ENCODE data around the gene SORCS3. TPM values are rescaled to one million over a fixed set of nuclear protein-coding genes. Genes with fewer than 3 reads are reported as not detected.

Gene SORCS3
- total RNA-seq, 1 donor from 2014 or later: 0.31 TPM

DNA sequence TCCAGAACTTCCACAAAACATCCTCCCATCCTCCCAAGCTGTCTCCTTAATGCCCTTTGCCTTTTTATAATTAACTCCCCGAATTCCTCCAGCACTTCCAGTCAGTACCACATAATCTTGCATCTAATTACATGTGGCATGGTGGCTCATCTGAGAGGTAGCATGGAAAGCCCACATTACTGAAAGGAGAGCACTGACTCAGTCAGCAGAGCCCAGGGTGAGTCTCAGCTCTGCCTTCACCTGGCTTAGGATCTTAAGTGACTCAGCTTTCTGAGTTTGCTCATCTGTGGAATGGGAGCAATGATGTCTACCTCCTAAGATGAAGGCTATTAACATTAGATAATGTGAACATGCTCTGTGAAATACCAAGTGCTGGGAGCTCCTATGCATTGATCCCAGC, 433.9 kb downstream of the SORCS3 start:
- Mint-ChIP-seq H3K27ac (no peak overlapping the region), H3K4me1 (ENCODE audit: low read depth) (no peaks in the 10 kb centered on the region), H3K36me3 (ENCODE audit: insufficient read depth) (no peaks in the 10 kb centered on the region), H3K4me3 (ENCODE audit: low read depth) (no peak overlapping the region), H3K27me3 (peaks cover 5% of the 10 kb centered on the region), H3K9me3 (ENCODE audit: low read depth) (no peaks in the 10 kb centered on the region)
- TF ChIP-seq, protein P1, sequence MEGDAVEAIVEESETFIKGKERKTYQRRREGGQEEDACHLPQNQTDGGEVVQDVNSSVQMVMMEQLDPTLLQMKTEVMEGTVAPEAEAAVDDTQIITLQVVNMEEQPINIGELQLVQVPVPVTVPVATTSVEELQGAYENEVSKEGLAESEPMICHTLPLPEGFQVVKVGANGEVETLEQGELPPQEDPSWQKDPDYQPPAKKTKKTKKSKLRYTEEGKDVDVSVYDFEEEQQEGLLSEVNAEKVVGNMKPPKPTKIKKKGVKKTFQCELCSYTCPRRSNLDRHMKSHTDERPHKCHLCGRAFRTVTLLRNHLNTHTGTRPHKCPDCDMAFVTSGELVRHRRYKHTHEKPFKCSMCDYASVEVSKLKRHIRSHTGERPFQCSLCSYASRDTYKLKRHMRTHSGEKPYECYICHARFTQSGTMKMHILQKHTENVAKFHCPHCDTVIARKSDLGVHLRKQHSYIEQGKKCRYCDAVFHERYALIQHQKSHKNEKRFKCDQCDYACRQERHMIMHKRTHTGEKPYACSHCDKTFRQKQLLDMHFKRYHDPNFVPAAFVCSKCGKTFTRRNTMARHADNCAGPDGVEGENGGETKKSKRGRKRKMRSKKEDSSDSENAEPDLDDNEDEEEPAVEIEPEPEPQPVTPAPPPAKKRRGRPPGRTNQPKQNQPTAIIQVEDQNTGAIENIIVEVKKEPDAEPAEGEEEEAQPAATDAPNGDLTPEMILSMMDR (IDR thresholded peaks at IDR 0.05; ENCODE audit: unreplicated experiment): no peak
- no peak for DNase-seq (ENCODE audit: low spot score, unreplicated experiment)

DNA sequence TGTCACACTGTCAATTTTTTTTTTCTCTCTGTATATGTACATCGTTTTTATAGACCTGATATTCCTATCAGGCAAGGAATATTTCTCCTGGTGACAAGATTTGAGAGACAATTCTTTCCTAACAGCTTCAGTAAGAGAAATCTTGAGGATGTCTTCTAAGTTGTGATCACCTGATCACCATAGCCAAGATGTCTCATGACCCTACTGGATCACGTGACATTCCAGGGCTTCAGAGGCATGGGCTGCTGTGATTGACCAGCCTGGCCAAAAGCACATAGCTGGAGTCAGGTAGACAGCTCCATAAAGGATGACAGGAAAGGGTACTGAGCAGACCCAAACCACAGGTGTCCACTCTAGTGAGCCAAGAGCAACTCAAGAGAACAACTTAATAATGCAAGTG, 444.9 kb downstream of the SORCS3 start:
- H3K27me3 Mint-ChIP-seq: no peaks in the 10 kb centered on the region
- no peak overlapping the region for H3K4me3 Mint-ChIP-seq (ENCODE audit: low read depth)
- no peaks in the 10 kb centered on the region for H3K9me3 Mint-ChIP-seq (ENCODE audit: low read depth)
- no peak for DNase-seq (ENCODE audit: low spot score, unreplicated experiment)
- H3K4me1 Mint-ChIP-seq (ENCODE audit: low read depth): no peaks in the 10 kb centered on the region
- TF ChIP-seq, protein P1 (IDR thresholded peaks at IDR 0.05; ENCODE audit: unreplicated experiment): no peak
- no peak overlapping the region for H3K27ac Mint-ChIP-seq
- no peaks in the 10 kb centered on the region for H3K36me3 Mint-ChIP-seq (ENCODE audit: insufficient read depth)

DNA sequence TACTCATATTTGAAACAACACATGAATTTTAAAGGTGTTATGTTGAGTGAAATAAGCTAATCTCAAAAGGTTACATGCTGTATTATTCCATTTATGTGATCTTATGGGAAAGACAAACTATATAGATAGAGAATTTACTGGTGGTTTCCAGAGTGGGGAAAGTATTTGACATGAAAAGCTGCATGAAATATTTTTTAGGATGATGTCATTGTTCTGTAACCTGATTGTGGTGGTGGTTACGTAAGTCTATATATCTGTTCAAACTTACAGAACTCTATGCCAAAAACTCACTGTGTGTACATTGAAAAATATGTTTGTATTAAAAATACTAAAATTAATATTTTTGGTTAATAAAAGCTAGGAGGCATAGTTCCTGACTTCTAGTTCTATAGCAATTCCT, 453.0 kb downstream of the SORCS3 start:
- Mint-ChIP-seq H3K9me3 (ENCODE audit: low read depth) (peaks cover 4% of the 10 kb centered on the region), H3K27ac (no peak overlapping the region), H3K4me3 (ENCODE audit: low read depth) (no peak overlapping the region), H3K27me3 (no peaks in the 10 kb centered on the region), H3K4me1 (ENCODE audit: low read depth) (peaks cover 5% of the 10 kb centered on the region), H3K36me3 (ENCODE audit: insufficient read depth) (no peaks in the 10 kb centered on the region)
- no peak for DNase-seq (ENCODE audit: low spot score, unreplicated experiment)
- TF ChIP-seq, protein P1 (IDR thresholded peaks at IDR 0.05; ENCODE audit: unreplicated experiment): no peak

DNA sequence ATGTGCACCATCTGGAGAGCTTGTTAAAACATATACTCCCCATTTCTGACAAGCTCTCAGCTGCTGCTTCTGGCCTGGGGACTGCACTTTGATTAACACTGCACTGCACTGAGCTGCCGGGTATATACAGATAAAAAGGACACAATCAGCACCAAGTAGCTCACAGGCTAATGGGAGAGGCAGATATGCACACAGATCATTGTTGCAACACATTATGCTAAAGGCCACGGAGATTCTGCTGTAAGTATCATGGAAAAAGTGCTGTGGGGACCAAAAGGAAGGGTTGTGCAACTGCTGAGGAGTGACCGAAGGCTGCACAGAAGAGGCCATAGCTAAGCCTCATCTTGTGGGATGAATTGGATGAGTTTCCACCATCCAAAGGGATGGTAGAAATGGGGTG, 455.2 kb downstream of the SORCS3 start:
- no peak overlapping the region for H3K27ac Mint-ChIP-seq
- no peak overlapping the region for H3K4me3 Mint-ChIP-seq (ENCODE audit: low read depth)
- H3K4me1 Mint-ChIP-seq (ENCODE audit: low read depth): peaks cover 5% of the 10 kb centered on the region
- H3K36me3 Mint-ChIP-seq (ENCODE audit: insufficient read depth): no peaks in the 10 kb centered on the region
- no peak for DNase-seq (ENCODE audit: low spot score, unreplicated experiment)
- H3K9me3 Mint-ChIP-seq (ENCODE audit: low read depth): peaks cover 4% of the 10 kb centered on the region
- H3K27me3 Mint-ChIP-seq: no peaks in the 10 kb centered on the region
- TF ChIP-seq, protein P1 (IDR thresholded peaks at IDR 0.05; ENCODE audit: unreplicated experiment): no peak

DNA sequence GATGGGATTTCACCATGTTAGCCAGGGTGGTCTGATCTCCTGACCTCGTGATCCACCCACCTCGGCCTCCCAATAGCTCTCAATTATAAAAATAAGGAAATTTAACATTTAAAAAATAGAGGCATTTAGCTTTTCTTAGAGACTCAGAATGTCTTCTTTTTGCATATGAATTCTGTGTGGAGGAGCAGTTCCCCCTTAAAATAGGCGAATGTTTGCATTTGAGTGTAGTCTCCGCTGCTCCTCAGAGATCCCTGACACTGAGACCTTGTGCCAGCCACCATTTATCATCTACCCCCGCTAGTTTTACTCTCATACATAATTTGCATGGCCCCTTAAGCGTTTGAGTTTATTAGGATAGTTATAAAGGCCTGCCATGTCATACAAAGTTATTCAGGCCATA, 461.9 kb downstream of the SORCS3 start:
- H3K4me3 Mint-ChIP-seq (ENCODE audit: low read depth): no peak overlapping the region
- no peaks in the 10 kb centered on the region for H3K9me3 Mint-ChIP-seq (ENCODE audit: low read depth)
- TF ChIP-seq, protein P1 (IDR thresholded peaks at IDR 0.05; ENCODE audit: unreplicated experiment): no peak
- H3K27me3 Mint-ChIP-seq: no peaks in the 10 kb centered on the region
- H3K27ac Mint-ChIP-seq: no peak overlapping the region
- H3K36me3 Mint-ChIP-seq (ENCODE audit: insufficient read depth): no peaks in the 10 kb centered on the region
- no peaks in the 10 kb centered on the region for H3K4me1 Mint-ChIP-seq (ENCODE audit: low read depth)
- DNase-seq (ENCODE audit: low spot score, unreplicated experiment): no peak

Data from progenitor cell of endocrine pancreas (in vitro differentiated cells).